ENCODE data around the gene MUSK.

Gene MUSK

DNA sequence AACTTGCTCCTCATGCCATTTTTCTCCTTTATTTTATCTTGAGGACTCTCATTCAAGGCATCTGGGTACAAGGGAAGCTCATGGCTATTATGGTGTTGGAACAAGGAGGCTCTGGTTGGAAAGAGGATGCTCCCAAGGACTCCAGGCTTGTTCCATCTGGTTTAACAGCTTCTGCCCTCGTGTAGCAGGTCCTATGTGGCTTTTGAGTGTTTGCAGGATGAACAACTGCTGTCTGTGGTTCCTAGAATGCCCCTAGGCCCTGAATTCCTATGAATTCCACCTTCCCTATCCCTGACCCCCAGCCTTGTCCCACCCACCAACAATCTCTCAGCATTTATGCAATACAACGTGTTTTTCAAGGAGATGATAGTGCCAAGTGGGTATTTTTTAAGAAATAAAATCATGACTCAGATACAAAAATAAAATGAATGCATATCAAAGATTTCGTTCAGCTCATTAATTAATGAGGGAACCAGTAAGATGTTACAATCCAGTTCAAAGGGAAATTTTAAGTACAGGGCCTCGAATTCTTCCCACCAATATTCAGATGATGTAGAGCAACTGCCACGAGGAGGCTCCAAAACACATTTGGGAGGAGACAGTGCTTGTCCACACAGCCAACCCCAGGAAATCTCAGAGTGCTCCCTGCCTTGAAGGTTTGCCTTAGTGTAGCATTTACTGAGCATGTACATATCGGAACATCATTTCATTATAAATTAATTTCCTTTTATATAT is 182.0 kb downstream of the MUSK start:
- Histone ChIP-seq H3K9ac (ENCODE audit: low read length in 2 of 2) (no peak overlapping the region), H3K36me3 (ENCODE audit: control insufficient read depth in 2 of 2, insufficient read depth in 2 of 2, low read length in 2 of 2) (no peaks in the 10 kb centered on the region), H3K4me3 (ENCODE audit: low read length in 2 of 2) (no peak overlapping the region), H3K9me3 (ENCODE audit: control insufficient read depth in 2 of 2, low read length in 2 of 2) (peaks cover 4 to 5% of the 10 kb centered on the region in 2 donors), H3K27me3 (ENCODE audit: control insufficient read depth in 1 of 2, insufficient read depth in 2 of 2, low read length in 2 of 2) (no peaks in the 10 kb centered on the region), H3K4me1 (ENCODE audit: control insufficient read depth, insufficient read depth, low read length) (no peaks in the 10 kb centered on the region), H3K27ac (ENCODE audit: low read length) (no peak overlapping the region)

Measured in stomach smooth muscle (tissue), 2 donors.